ENCODE measurements around the gene MEGF6. TPM values are rescaled to one million over a fixed set of nuclear protein-coding genes. Genes with fewer than 3 reads are reported as not detected.

Gene MEGF6
- total RNA-seq, 2 experiments from 2014 or later: 57.5 to 62.2 TPM

- intact Hi-C loops (cut with DNase I, micrococcal nuclease): no loop called here
Measured at GRCh38 chr1:3496916-3497315, 114.4 kb downstream of the MEGF6 start.

GRCh38 chr1:3495776-3496745 is 115.2 kb downstream of the MEGF6 start:
- Histone ChIP-seq H3K9me3 (ENCODE audit: control insufficient read depth in 1 of 2, insufficient read depth in 1 of 2, low read length in 2 of 2) (no peaks in the 10 kb centered on the region), H3K4me1 (ENCODE audit: insufficient read depth, low read length) (peaks cover 6% of the 10 kb centered on the region), H3K27me3 (ENCODE audit: control insufficient read depth in 1 of 2, insufficient read depth in 2 of 2, low read length in 2 of 2) (no peaks in the 10 kb centered on the region), H3K36me3 (ENCODE audit: insufficient read depth, low read length) (no peaks in the 10 kb centered on the region), H3K4me3 (ENCODE audit: low read length) (no peak overlapping the region), H3K27ac (ENCODE audit: low read depth in 1 of 2, low read length in 2 of 2) (no peak overlapping the region)
- intact Hi-C loops (cut with DNase I, micrococcal nuclease): no loop called here
- H3K27ac Mint-ChIP-seq: no peak overlapping the region
- ATAC-seq (ENCODE audit: poor library complexity) (no peak), DNase-seq (no peak)
- ChIA-PET POLR2A (interaction anchor here (0.9 kb wide), 1 partner anchor 35 kb away, joined by 4 read pairs; no protein-coding TSS in a partner anchor), CTCF (no interaction called here)
- H3K9me3 Mint-ChIP-seq: no peaks in the 10 kb centered on the region
- no peak overlapping the region for H3K4me3 Mint-ChIP-seq
- peaks cover 5% of the 10 kb centered on the region for H3K36me3 Mint-ChIP-seq (ENCODE audit: low read depth)
- no peak for TF ChIP-seq CTCF (IDR thresholded peaks at IDR 0.05)
- peaks cover 5% of the 10 kb centered on the region for H3K4me1 Mint-ChIP-seq (ENCODE audit: low read depth)
- H3K27me3 Mint-ChIP-seq: no peaks in the 10 kb centered on the region

More at GRCh38 chr1:3496916-3497315, 114.4 kb downstream of the MEGF6 start:
- Histone ChIP-seq H3K9me3 (ENCODE audit: control insufficient read depth in 1 of 2, insufficient read depth in 1 of 2, low read length in 2 of 2) (no peaks in the 10 kb centered on the region), H3K27ac (ENCODE audit: low read depth in 1 of 2, low read length in 2 of 2) (no peak overlapping the region), H3K4me1 (ENCODE audit: insufficient read depth, low read length) (no peaks in the 10 kb centered on the region), H3K27me3 (ENCODE audit: control insufficient read depth in 1 of 2, insufficient read depth in 2 of 2, low read length in 2 of 2) (no peaks in the 10 kb centered on the region), H3K4me3 (ENCODE audit: low read length) (no peak overlapping the region), H3K36me3 (ENCODE audit: insufficient read depth, low read length) (no peaks in the 10 kb centered on the region)
- no peak for DNase-seq
- no peak for TF ChIP-seq CTCF (IDR thresholded peaks at IDR 0.05)
- Mint-ChIP-seq H3K4me3 (no peak overlapping the region), H3K36me3 (ENCODE audit: low read depth) (no peaks in the 10 kb centered on the region), H3K27ac (no peak overlapping the region), H3K27me3 (no peaks in the 10 kb centered on the region), H3K4me1 (ENCODE audit: low read depth) (no peaks in the 10 kb centered on the region), H3K9me3 (no peaks in the 10 kb centered on the region)
- POLR2A ChIA-PET: interaction anchor here (0.9 kb wide), 1 partner anchor 34 kb away, joined by 4 read pairs; no protein-coding TSS in a partner anchor
- ATAC-seq (ENCODE audit: poor library complexity): no peak
- CTCF ChIA-PET: no interaction called here

DNA sequence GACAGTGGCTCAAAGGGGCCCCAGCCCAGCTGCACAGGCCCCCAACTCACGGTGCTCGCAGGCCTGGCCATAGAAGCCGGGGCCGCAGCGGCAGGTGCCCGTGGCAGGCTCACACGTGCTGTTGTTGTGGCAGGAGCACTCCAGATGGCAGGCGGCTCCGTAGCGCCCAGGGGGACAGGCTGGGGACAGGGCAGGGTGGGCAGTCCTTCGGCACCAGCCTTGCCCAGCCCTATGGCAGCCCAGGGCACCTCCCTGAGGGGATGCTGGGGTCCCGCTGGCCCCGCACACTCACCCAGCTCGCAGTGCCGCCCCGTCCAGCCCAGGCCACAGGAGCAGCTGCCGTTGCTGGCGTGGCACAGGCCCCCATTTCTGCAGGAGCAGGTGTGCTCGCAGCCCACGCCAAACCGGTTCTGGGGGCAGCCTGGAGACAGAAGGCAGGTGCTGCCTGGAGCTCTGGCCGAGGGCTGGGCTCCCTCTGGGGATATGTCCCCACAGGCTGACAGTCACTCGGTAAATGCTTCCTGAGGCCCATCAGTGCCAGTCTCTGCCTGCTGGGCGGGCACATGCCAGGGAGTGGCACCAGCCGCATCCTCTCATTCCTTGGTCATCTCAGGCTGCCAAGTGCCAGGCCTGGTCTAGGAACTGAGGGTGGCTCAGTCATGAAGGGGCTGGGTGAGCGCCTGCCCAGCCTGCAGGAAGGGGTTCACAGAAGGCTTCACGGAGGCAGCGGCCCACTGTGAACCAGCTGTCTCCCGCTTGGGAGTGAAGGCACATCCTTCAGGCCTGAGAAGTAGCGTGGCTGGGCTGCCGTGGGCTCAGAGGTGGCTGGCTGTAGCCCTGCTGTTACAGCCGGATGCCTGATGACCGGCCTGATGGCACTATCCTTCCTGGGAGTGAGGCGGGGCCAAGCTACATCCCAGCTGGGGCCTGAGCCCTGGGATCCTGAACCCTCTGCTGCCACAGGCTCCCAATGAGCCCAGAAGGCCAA is 116.7 kb downstream of the MEGF6 start:
- Mint-ChIP-seq H3K27me3 (no peaks in the 10 kb centered on the region), H3K27ac (no peak overlapping the region), H3K4me1 (ENCODE audit: low read depth) (peaks cover 6% of the 10 kb centered on the region), H3K36me3 (ENCODE audit: low read depth) (peaks cover 10% of the 10 kb centered on the region), H3K4me3 (no peak overlapping the region), H3K9me3 (no peaks in the 10 kb centered on the region)
- no peaks in the 10 kb centered on the region for H3K36me3 ChIP-seq (ENCODE audit: insufficient read depth, low read length)
- ChIA-PET POLR2A (no interaction called here), CTCF (no interaction called here)
- DNase-seq: no peak
- no peak overlapping the region for H3K4me3 ChIP-seq (ENCODE audit: low read length)
- H3K27ac ChIP-seq (ENCODE audit: low read depth in 1 of 2, low read length in 2 of 2): no peak overlapping the region
- no peak for ATAC-seq (ENCODE audit: poor library complexity)
- peaks cover 0 to 1% of the 10 kb centered on the region in 2 experiments for H3K9me3 ChIP-seq (ENCODE audit: control insufficient read depth in 1 of 2, insufficient read depth in 1 of 2, low read length in 2 of 2)
- peaks cover 10% of the 10 kb centered on the region for H3K4me1 ChIP-seq (ENCODE audit: insufficient read depth, low read length)
- H3K27me3 ChIP-seq (ENCODE audit: control insufficient read depth in 1 of 2, insufficient read depth in 2 of 2, low read length in 2 of 2): no peaks in the 10 kb centered on the region
- no peak for TF ChIP-seq CTCF (IDR thresholded peaks at IDR 0.05)
- intact Hi-C loops (cut with DNase I, micrococcal nuclease): loop anchor here in 1 of 2 experiments (5.0 kb wide), 1 partner anchor 862 kb away; the partner anchor contains the start of gene MMEL1

Measured in CD4-positive, alpha-beta T cell (primary cell).